Measurements from ENCODE around the gene FLVCR2.

GRCh38 chr14:75591331-75591946 lies 13.0 kb downstream of the FLVCR2 start:
- no peak for TF ChIP-seq CTCF (IDR thresholded peaks at IDR 0.05)
- TF ChIP-seq POLR2A (IDR thresholded peaks at IDR 0.05), result no peak

Data from lower leg skin (tissue), 3 donors.